ENCODE data around the gene LGALS7B. TPM values are rescaled to one million over a fixed set of nuclear protein-coding genes. Genes with fewer than 3 reads are reported as not detected.
"Not testable (repeated sequence)": the region's sequence is repeated elsewhere in the genome, so short reads cannot be mapped to it uniquely, and the experiment has no call there.

The LGALS7B gene
- total RNA-seq, 1 donor from 2014 or later: not detected

- not testable (repeated sequence) for H3K9ac ChIP-seq (ENCODE audit: low read length); H3K27ac ChIP-seq (ENCODE audit: low read depth, low read length); H3K9me3 Mint-ChIP-seq (ENCODE audit: unreplicated experiment); H3K27ac Mint-ChIP-seq (ENCODE audit: unreplicated experiment); H3K4me1 ChIP-seq (ENCODE audit: insufficient read depth, low read length); H3K4me1 Mint-ChIP-seq (ENCODE audit: low read depth, unreplicated experiment); H3K36me3 Mint-ChIP-seq (ENCODE audit: low read depth, unreplicated experiment); H4K20me1 ChIP-seq (ENCODE audit: insufficient read depth, low read length); H3K4me3 ChIP-seq (ENCODE audit: insufficient read depth, low read depth, low read length); H3K4me2 ChIP-seq (ENCODE audit: low read length); H2AFZ ChIP-seq (ENCODE audit: low read depth, low read length); FAIRE-seq; H3K36me3 ChIP-seq (ENCODE audit: insufficient read depth, low read length); H3K27me3 ChIP-seq (ENCODE audit: insufficient read depth, low read length); H3K9me3 ChIP-seq (ENCODE audit: insufficient read depth, low read depth, low read length); H3K79me2 ChIP-seq (ENCODE audit: insufficient read depth, low read length); DNase-seq (ENCODE audit: low read depth); H3K4me3 Mint-ChIP-seq (ENCODE audit: unreplicated experiment)
- H3K27me3 Mint-ChIP-seq (ENCODE audit: low read depth, unreplicated experiment): peaks cover 15% of the 10 kb centered on the region
Measured at GRCh38 chr19:38754196-38754595, 34.8 kb upstream of the LGALS7B start.

GRCh38 chr19:38759590-38760003, 29.4 kb upstream of the LGALS7B start:
- H4K20me1 ChIP-seq (ENCODE audit: insufficient read depth, low read length): no peaks in the 10 kb centered on the region
- TF ChIP-seq CTCF (IDR thresholded peaks at IDR 0.05; ENCODE audit: insufficient read depth, low read depth, low read length) (no peak), EZH2 (IDR thresholded peaks at IDR 0.05; ENCODE audit: insufficient read depth, low read length) (no peak)
- H3K4me1 ChIP-seq (ENCODE audit: insufficient read depth, low read length): no peaks in the 10 kb centered on the region
- DNase-seq (ENCODE audit: low read depth): no peak
- no peak overlapping the region for H3K27ac ChIP-seq (ENCODE audit: low read depth, low read length)
- H3K27ac Mint-ChIP-seq (ENCODE audit: unreplicated experiment): no peak overlapping the region
- H3K9ac ChIP-seq (ENCODE audit: low read length): no peak overlapping the region
- H3K79me2 ChIP-seq (ENCODE audit: insufficient read depth, low read length): no peaks in the 10 kb centered on the region
- H3K27me3 Mint-ChIP-seq (ENCODE audit: low read depth, unreplicated experiment): no peaks in the 10 kb centered on the region
- H3K9me3 ChIP-seq (ENCODE audit: insufficient read depth, low read depth, low read length): no peaks in the 10 kb centered on the region
- no peaks in the 10 kb centered on the region for H3K9me3 Mint-ChIP-seq (ENCODE audit: unreplicated experiment)
- no peaks in the 10 kb centered on the region for H3K36me3 ChIP-seq (ENCODE audit: insufficient read depth, low read length)
- no peaks in the 10 kb centered on the region for H3K27me3 ChIP-seq (ENCODE audit: insufficient read depth, low read length)
- H3K36me3 Mint-ChIP-seq (ENCODE audit: low read depth, unreplicated experiment): peaks cover 2% of the 10 kb centered on the region
- H3K4me1 Mint-ChIP-seq (ENCODE audit: low read depth, unreplicated experiment): no peaks in the 10 kb centered on the region
- no peak overlapping the region for H2AFZ ChIP-seq (ENCODE audit: low read depth, low read length)
- no peak overlapping the region for H3K4me2 ChIP-seq (ENCODE audit: low read length)
- no peak overlapping the region for H3K4me3 Mint-ChIP-seq (ENCODE audit: unreplicated experiment)
- H3K4me3 ChIP-seq (ENCODE audit: insufficient read depth, low read depth, low read length): no peak overlapping the region
- no peak for FAIRE-seq

- not testable (repeated sequence) for H3K9me3 Mint-ChIP-seq (ENCODE audit: unreplicated experiment); H3K27ac ChIP-seq (ENCODE audit: low read depth, low read length); H3K27me3 ChIP-seq (ENCODE audit: insufficient read depth, low read length); H3K27me3 Mint-ChIP-seq (ENCODE audit: low read depth, unreplicated experiment); H3K9ac ChIP-seq (ENCODE audit: low read length); H2AFZ ChIP-seq (ENCODE audit: low read depth, low read length); H3K4me2 ChIP-seq (ENCODE audit: low read length); H3K9me3 ChIP-seq (ENCODE audit: insufficient read depth, low read depth, low read length); H3K27ac Mint-ChIP-seq (ENCODE audit: unreplicated experiment); H3K4me3 Mint-ChIP-seq (ENCODE audit: unreplicated experiment); FAIRE-seq; DNase-seq (ENCODE audit: low read depth); H3K4me1 ChIP-seq (ENCODE audit: insufficient read depth, low read length); H3K36me3 ChIP-seq (ENCODE audit: insufficient read depth, low read length); H3K79me2 ChIP-seq (ENCODE audit: insufficient read depth, low read length); H3K36me3 Mint-ChIP-seq (ENCODE audit: low read depth, unreplicated experiment); H3K4me1 Mint-ChIP-seq (ENCODE audit: low read depth, unreplicated experiment); H3K4me3 ChIP-seq (ENCODE audit: insufficient read depth, low read depth, low read length); H4K20me1 ChIP-seq (ENCODE audit: insufficient read depth, low read length)
Measured at GRCh38 chr19:38760805-38761517, 28.0 kb upstream of the LGALS7B start.

- not testable (repeated sequence) for H3K27ac Mint-ChIP-seq (ENCODE audit: unreplicated experiment); DNase-seq (ENCODE audit: low read depth); H3K4me2 ChIP-seq (ENCODE audit: low read length); H3K4me3 Mint-ChIP-seq (ENCODE audit: unreplicated experiment); H4K20me1 ChIP-seq (ENCODE audit: insufficient read depth, low read length); H3K4me3 ChIP-seq (ENCODE audit: insufficient read depth, low read depth, low read length); FAIRE-seq; H2AFZ ChIP-seq (ENCODE audit: low read depth, low read length); H3K36me3 ChIP-seq (ENCODE audit: insufficient read depth, low read length); H3K9ac ChIP-seq (ENCODE audit: low read length); H3K27me3 ChIP-seq (ENCODE audit: insufficient read depth, low read length); H3K27ac ChIP-seq (ENCODE audit: low read depth, low read length); H3K9me3 ChIP-seq (ENCODE audit: insufficient read depth, low read depth, low read length); H3K4me1 Mint-ChIP-seq (ENCODE audit: low read depth, unreplicated experiment); H3K27me3 Mint-ChIP-seq (ENCODE audit: low read depth, unreplicated experiment); H3K9me3 Mint-ChIP-seq (ENCODE audit: unreplicated experiment); H3K4me1 ChIP-seq (ENCODE audit: insufficient read depth, low read length); H3K36me3 Mint-ChIP-seq (ENCODE audit: low read depth, unreplicated experiment); H3K79me2 ChIP-seq (ENCODE audit: insufficient read depth, low read length)
Measured at GRCh38 chr19:38761884-38762389, 27.1 kb upstream of the LGALS7B start.
